A673 (cell line): ENCODE results near the gene NGDN. TPM values are rescaled to one million over a fixed set of nuclear protein-coding genes. Genes with fewer than 3 reads are reported as not detected.

Experiments used
- BruUV-seq: library from RNA; stranded (reverse); fragments of 400-500 nt; replicated peaks from 2 replicates; lab custom pipeline; 2021; lab: Mats Ljungman, UMichigan
- CTCF ChIA-PET: fragments of 300-600 bp; sonication (Branson Sonifier 250); formaldehyde crosslinking; loops from one replicate; lab custom pipeline; 2022; ENCODE audit warnings: antibody characterized with exemption; lab: Charles Lee
- POLR2A ChIA-PET: fragments of 300-600 bp; sonication (Branson Sonifier 250); formaldehyde crosslinking; loops from one replicate; lab custom pipeline; 2022; ENCODE audit warnings: antibody characterized with exemption; ENCODE audit not compliant: low non-redundant PET; lab: Charles Lee
- DNase-seq: peaks from one replicate; pipeline ENCODE4 v3.0.0-alpha.2; 2015; ENCODE audit warnings: low spot score
- H3K27ac ChIP-seq: fragments of 200-600 bp; sonication (generic); 2 replicates; pipeline ENCODE4 v1.5.1; 2016; ENCODE audit warnings: mixed run types, low read depth, mild to moderate bottlenecking, mixed read lengths, antibody characterized with exemption, low read length; ENCODE audit not compliant: poor library complexity, severe bottlenecking
- H3K27me3 ChIP-seq: fragments of 200-600 bp; sonication (generic); replicated peaks from 2 replicates; pipeline ENCODE4 v1.6.1; 2017; ENCODE audit warnings: mixed run types, low read depth, mild to moderate bottlenecking, mixed read lengths, antibody characterized with exemption, low read length; ENCODE audit not compliant: insufficient read depth, poor library complexity
- H3K36me3 ChIP-seq: fragments of 200-600 bp; sonication (generic); 2 replicates; pipeline ENCODE4 v1.6.1; 2016; ENCODE audit warnings: mixed run types, mild to moderate bottlenecking, mixed read lengths, antibody characterized with exemption, low read length; ENCODE audit not compliant: insufficient read depth, poor library complexity, severe bottlenecking
- H3K4me1 ChIP-seq: fragments of 200-600 bp; sonication (generic); 2 replicates; pipeline ENCODE4 v1.6.1; 2017; ENCODE audit warnings: mixed run types, mild to moderate bottlenecking, mixed read lengths, antibody characterized with exemption, low read length; ENCODE audit not compliant: insufficient read depth, poor library complexity, severe bottlenecking
- H3K4me3 ChIP-seq: fragments of 200-600 bp; sonication (generic); 2 replicates; pipeline ENCODE4 v1.5.1; 2016; ENCODE audit warnings: low read depth, mixed run types, mild to moderate bottlenecking, mixed read lengths, low read length; ENCODE audit not compliant: poor library complexity, severe bottlenecking
- H3K9me3 ChIP-seq: fragments of 200-600 bp; sonication (generic); 2 replicates; pipeline ENCODE4 v1.6.1; 2016; ENCODE audit warnings: mixed run types, low read depth, mild to moderate bottlenecking, mixed read lengths, antibody characterized with exemption, low read length; ENCODE audit not compliant: poor library complexity, severe bottlenecking
- CTCF ChIP-seq: fragments of 300-800, 200-600 bp; sonication (generic); conservative IDR thresholded peaks from 2 replicates; pipeline ENCODE4 v1.5.1; 2017; ENCODE audit warnings: low read depth, mild to moderate bottlenecking, antibody characterized with exemption, low read length, moderate library complexity, mixed read lengths
- EZH2 ChIP-seq: fragments of 200-600 bp; sonication (generic); IDR thresholded peaks from 2 replicates; pipeline ENCODE4 v1.6.1; 2017; ENCODE audit warnings: borderline replicate concordance, low read depth, mild to moderate bottlenecking, mixed read lengths, antibody characterized with exemption, low read length; ENCODE audit not compliant: poor library complexity, severe bottlenecking
- intact Hi-C: fragments of 100-400 bp; cut with micrococcal nuclease; formaldehyde crosslinking; loops from one replicate; pipeline ENCODE4 v1.10.0; 2022; ENCODE audit not compliant: unreplicated experiment
- total RNA-seq: library from RNA; stranded (reverse); gene quantifications from 2 replicates; pipeline ENCODE4 v1.2.3, GENCODE V29; 2021

The NGDN gene
- total RNA-seq, 1 experiment from 2014 or later = 71.2 TPM

GRCh38 chr14:23443881-23444280, 25.6 kb upstream of the NGDN start:
- POLR2A ChIA-PET = no interaction called here
- TF ChIP-seq CTCF (no peak), EZH2 (no peak)
- intact Hi-C loops = no loop called here

GRCh38 chr14:23444314-23444713, 25.2 kb upstream of the NGDN start:
- intact Hi-C loops = no loop called here
- ChIA-PET CTCF (no interaction called here), POLR2A (no interaction called here)
- H3K4me1 ChIP-seq = no peaks in the 10 kb centered on the region
- no peaks in the 10 kb centered on the region for H3K36me3 ChIP-seq
- DNase-seq = no peak
- H3K27ac ChIP-seq = no peak overlapping the region
- BruUV-seq = no TSS peak
- no peaks in the 10 kb centered on the region for H3K9me3 ChIP-seq
- no peak overlapping the region for H3K4me3 ChIP-seq
- no peak for TF ChIP-seq EZH2
- no peaks in the 10 kb centered on the region for H3K27me3 ChIP-seq

More at GRCh38 chr14:23443881-23444280, 25.6 kb upstream of the NGDN start:
- Histone ChIP-seq H3K9me3 (no peaks in the 10 kb centered on the region), H3K4me3 (no peak overlapping the region), H3K4me1 (no peaks in the 10 kb centered on the region), H3K36me3 (no peaks in the 10 kb centered on the region), H3K27ac (no peak overlapping the region), H3K27me3 (no peaks in the 10 kb centered on the region)
- CTCF ChIA-PET = no interaction called here
- BruUV-seq = no TSS peak
- DNase-seq = no peak

- H3K4me1 ChIP-seq = no peaks in the 10 kb centered on the region
- POLR2A ChIA-PET = no interaction called here
- H3K27ac ChIP-seq = no peak overlapping the region
- no TSS peak for BruUV-seq
- H3K36me3 ChIP-seq = no peaks in the 10 kb centered on the region
- H3K27me3 ChIP-seq = no peaks in the 10 kb centered on the region
- DNase-seq = no peak
- no peak for TF ChIP-seq CTCF
- no peak for TF ChIP-seq EZH2
- no peaks in the 10 kb centered on the region for H3K9me3 ChIP-seq
- H3K4me3 ChIP-seq = no peak overlapping the region
- intact Hi-C loops = no loop called here
- CTCF ChIA-PET = no interaction called here
These were observed 23.7 kb upstream of the NGDN start for GRCh38 chr14:23445773-23446172.

- TF ChIP-seq CTCF (no peak), EZH2 (no peak)
- ChIA-PET POLR2A (no interaction called here), CTCF (no interaction called here)
- no peaks in the 10 kb centered on the region for H3K27me3 ChIP-seq
- no peaks in the 10 kb centered on the region for H3K4me1 ChIP-seq
- DNase-seq = no peak
- no peaks in the 10 kb centered on the region for H3K9me3 ChIP-seq
- intact Hi-C loops = no loop called here
- BruUV-seq = no TSS peak
- H3K36me3 ChIP-seq = no peaks in the 10 kb centered on the region
- no peak overlapping the region for H3K27ac ChIP-seq
- no peak overlapping the region for H3K4me3 ChIP-seq
These were observed 23.1 kb upstream of the NGDN start for GRCh38 chr14:23446291-23446851.
